IPS-11a (cell line): ENCODE measurements around the gene NRP1.

Experiments used
- H3K4me3 ChIP-seq: one replicate; pipeline ENCODE4 v1.5.1; 2013; ENCODE audit warnings: low read depth, low read length, control low read depth

NRP1 gene

GRCh38 chr10:33216661-33217427 lies 117.6 kb downstream of the NRP1 start:
- H3K4me3 ChIP-seq, result no peak overlapping the region

- no peak overlapping the region for H3K4me3 ChIP-seq
Measured at GRCh38 chr10:33215635-33216034, 118.8 kb downstream of the NRP1 start.

- no peak overlapping the region for H3K4me3 ChIP-seq
Measured at GRCh38 chr10:33215154-33215553, 119.3 kb downstream of the NRP1 start.

GRCh38 chr10:33214174-33214573 lies 120.3 kb downstream of the NRP1 start:
- H3K4me3 ChIP-seq, result no peak overlapping the region

GRCh38 chr10:33212061-33212748 lies 122.3 kb downstream of the NRP1 start:
- no peak overlapping the region for H3K4me3 ChIP-seq

- no peak overlapping the region for H3K4me3 ChIP-seq
Measured at GRCh38 chr10:33211106-33211878, 123.2 kb downstream of the NRP1 start.

- H3K4me3 ChIP-seq, result no peak overlapping the region
Measured at GRCh38 chr10:33209802-33210201, 124.7 kb downstream of the NRP1 start.

GRCh38 chr10:33208166-33208565 lies 126.3 kb downstream of the NRP1 start:
- no peak overlapping the region for H3K4me3 ChIP-seq

- H3K4me3 ChIP-seq, result no peak overlapping the region
Measured at GRCh38 chr10:33204031-33204430, 130.4 kb downstream of the NRP1 start.

- no peak overlapping the region for H3K4me3 ChIP-seq
Measured at GRCh38 chr10:33201971-33202370, 132.5 kb downstream of the NRP1 start.

GRCh38 chr10:33201056-33201780 lies 133.2 kb downstream of the NRP1 start:
- no peak overlapping the region for H3K4me3 ChIP-seq

GRCh38 chr10:33199731-33200232 lies 134.7 kb downstream of the NRP1 start:
- no peak overlapping the region for H3K4me3 ChIP-seq

GRCh38 chr10:33198610-33199009 lies 135.9 kb downstream of the NRP1 start:
- H3K4me3 ChIP-seq, result no peak overlapping the region

- H3K4me3 ChIP-seq, result no peak overlapping the region
Measured at GRCh38 chr10:33196710-33197491, 137.6 kb downstream of the NRP1 start.

GRCh38 chr10:33196377-33196706 lies 138.1 kb downstream of the NRP1 start:
- no peak overlapping the region for H3K4me3 ChIP-seq

GRCh38 chr10:33195608-33196376 lies 138.7 kb downstream of the NRP1 start:
- H3K4me3 ChIP-seq, result no peak overlapping the region

- no peak overlapping the region for H3K4me3 ChIP-seq
Measured at GRCh38 chr10:33193701-33194521, 140.6 kb downstream of the NRP1 start.

GRCh38 chr10:33193057-33193700 lies 141.3 kb downstream of the NRP1 start:
- H3K4me3 ChIP-seq, result no peak overlapping the region
